Measurements from ENCODE around the gene TTLL5. TPM values are rescaled to one million over a fixed set of nuclear protein-coding genes. Genes with fewer than 3 reads are reported as not detected.

Gene TTLL5
- polyA plus RNA-seq, 3 donors, result 4.2 to 7.2 (median 4.7) TPM

DNA sequence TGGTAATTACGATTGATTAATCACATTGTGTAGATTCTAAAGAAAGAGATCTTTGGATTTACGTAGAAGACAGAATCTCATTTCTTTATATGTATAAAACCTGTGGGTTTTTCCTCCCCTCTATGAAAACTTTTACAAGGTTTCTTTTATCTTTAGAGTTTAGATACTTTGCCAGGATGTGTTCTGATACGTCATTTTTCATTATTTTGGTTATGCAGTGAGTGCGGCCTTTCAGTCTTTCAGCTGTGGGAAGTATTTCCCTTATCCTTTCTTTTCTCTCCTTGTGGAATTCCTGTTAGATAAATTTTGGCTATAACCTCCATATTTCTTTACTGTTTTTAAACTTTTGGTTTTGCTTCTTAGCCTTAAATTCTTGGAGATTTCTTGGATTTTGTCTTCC is 92.7 kb downstream of the TTLL5 start:
- Mint-ChIP-seq H3K9me3 (no peaks in the 10 kb centered on the region), H3K4me1 (no peaks in the 10 kb centered on the region), H3K36me3 (peaks cover 24 to 34% of the 10 kb centered on the region in 2 donors), H3K4me3 (no peak overlapping the region), H3K27ac (no peak overlapping the region), H3K27me3 (ENCODE audit: low read depth in 3 of 3) (no peaks in the 10 kb centered on the region)
- Histone ChIP-seq H3K79me2 (ENCODE audit: insufficient read depth, low read length) (no peaks in the 10 kb centered on the region), H2AFZ (ENCODE audit: insufficient read depth, low read depth, low read length, poor library complexity, severe bottlenecking) (no peak overlapping the region), H3K4me2 (replicated peaks; ENCODE audit: extremely low read depth, low read length, poor library complexity, severe bottlenecking) (no peak overlapping the region), H3K4me3 (replicated peaks in 1 of 3; ENCODE audit: low read depth in 2 of 3, low read length in 3 of 3) (no peak overlapping the region), H3K27ac (ENCODE audit: low read depth in 1 of 2, low read length in 2 of 2) (no peak overlapping the region), H3K36me3 (replicated peaks in 1 of 2; ENCODE audit: control insufficient read depth in 1 of 2, insufficient read depth in 2 of 2, low read length in 2 of 2) (peaks cover 0 to 18% of the 10 kb centered on the region in 2 donors), H4K20me1 (ENCODE audit: insufficient read depth, low read length) (no peaks in the 10 kb centered on the region), H3K9ac (ENCODE audit: insufficient read depth, low read length, poor library complexity, severe bottlenecking) (no peak overlapping the region), H3K4me1 (ENCODE audit: control insufficient read depth in 1 of 2, insufficient read depth in 2 of 2, low read length in 2 of 2) (no peaks in the 10 kb centered on the region), H3K27me3 (ENCODE audit: control insufficient read depth in 2 of 2, insufficient read depth in 2 of 2, low read length in 2 of 2) (no peaks in the 10 kb centered on the region), H3K9me3 (replicated peaks in 1 of 2; ENCODE audit: control insufficient read depth in 1 of 2, insufficient read depth in 1 of 2, low read length in 2 of 2) (no peaks in the 10 kb centered on the region)
- TF ChIP-seq, protein P1, sequence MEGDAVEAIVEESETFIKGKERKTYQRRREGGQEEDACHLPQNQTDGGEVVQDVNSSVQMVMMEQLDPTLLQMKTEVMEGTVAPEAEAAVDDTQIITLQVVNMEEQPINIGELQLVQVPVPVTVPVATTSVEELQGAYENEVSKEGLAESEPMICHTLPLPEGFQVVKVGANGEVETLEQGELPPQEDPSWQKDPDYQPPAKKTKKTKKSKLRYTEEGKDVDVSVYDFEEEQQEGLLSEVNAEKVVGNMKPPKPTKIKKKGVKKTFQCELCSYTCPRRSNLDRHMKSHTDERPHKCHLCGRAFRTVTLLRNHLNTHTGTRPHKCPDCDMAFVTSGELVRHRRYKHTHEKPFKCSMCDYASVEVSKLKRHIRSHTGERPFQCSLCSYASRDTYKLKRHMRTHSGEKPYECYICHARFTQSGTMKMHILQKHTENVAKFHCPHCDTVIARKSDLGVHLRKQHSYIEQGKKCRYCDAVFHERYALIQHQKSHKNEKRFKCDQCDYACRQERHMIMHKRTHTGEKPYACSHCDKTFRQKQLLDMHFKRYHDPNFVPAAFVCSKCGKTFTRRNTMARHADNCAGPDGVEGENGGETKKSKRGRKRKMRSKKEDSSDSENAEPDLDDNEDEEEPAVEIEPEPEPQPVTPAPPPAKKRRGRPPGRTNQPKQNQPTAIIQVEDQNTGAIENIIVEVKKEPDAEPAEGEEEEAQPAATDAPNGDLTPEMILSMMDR (IDR thresholded peaks at IDR 0.05), result no peak
- WGBS (ENCODE audit: insufficient coverage), result no CpG with 5 or more reads among the region's 4 CpGs
- intact Hi-C loops (cut with micrococcal nuclease), result no loop called here
- DNase-seq, result no peak

- Histone ChIP-seq H3K9me3 (replicated peaks in 1 of 2; ENCODE audit: control insufficient read depth in 1 of 2, insufficient read depth in 1 of 2, low read length in 2 of 2) (no peaks in the 10 kb centered on the region), H4K20me1 (ENCODE audit: insufficient read depth, low read length) (no peaks in the 10 kb centered on the region), H3K79me2 (ENCODE audit: insufficient read depth, low read length) (no peaks in the 10 kb centered on the region), H3K4me3 (replicated peaks in 1 of 3; ENCODE audit: low read depth in 2 of 3, low read length in 3 of 3) (no peak overlapping the region), H3K36me3 (replicated peaks in 1 of 2; ENCODE audit: control insufficient read depth in 1 of 2, insufficient read depth in 2 of 2, low read length in 2 of 2) (no peaks in the 10 kb centered on the region), H3K4me2 (replicated peaks; ENCODE audit: extremely low read depth, low read length, poor library complexity, severe bottlenecking) (no peak overlapping the region), H3K27me3 (ENCODE audit: control insufficient read depth in 2 of 2, insufficient read depth in 2 of 2, low read length in 2 of 2) (no peaks in the 10 kb centered on the region), H3K9ac (ENCODE audit: insufficient read depth, low read length, poor library complexity, severe bottlenecking) (no peak overlapping the region), H3K27ac (ENCODE audit: low read depth in 1 of 2, low read length in 2 of 2) (no peak overlapping the region), H2AFZ (ENCODE audit: insufficient read depth, low read depth, low read length, poor library complexity, severe bottlenecking) (no peak overlapping the region), H3K4me1 (ENCODE audit: control insufficient read depth in 1 of 2, insufficient read depth in 2 of 2, low read length in 2 of 2) (no peaks in the 10 kb centered on the region)
- Mint-ChIP-seq H3K27me3 (ENCODE audit: low read depth in 3 of 3) (no peaks in the 10 kb centered on the region), H3K27ac (no peak overlapping the region), H3K4me3 (no peak overlapping the region), H3K36me3 (peaks cover 26% of the 10 kb centered on the region in 2 donors), H3K4me1 (no peaks in the 10 kb centered on the region), H3K9me3 (no peaks in the 10 kb centered on the region)
- DNase-seq, result no peak
- no CpG with 5 or more reads among the region's 4 CpGs for WGBS (ENCODE audit: insufficient coverage)
- intact Hi-C loops (cut with micrococcal nuclease), result no loop called here
- TF ChIP-seq, protein P1 (IDR thresholded peaks at IDR 0.05), result no peak
Measured at GRCh38 chr14:75757644-75758402, 96.8 kb downstream of the TTLL5 start.

All from CD14-positive monocyte (primary cell).